Measurements from ENCODE around the gene RFX1.

The RFX1 gene

DNA sequence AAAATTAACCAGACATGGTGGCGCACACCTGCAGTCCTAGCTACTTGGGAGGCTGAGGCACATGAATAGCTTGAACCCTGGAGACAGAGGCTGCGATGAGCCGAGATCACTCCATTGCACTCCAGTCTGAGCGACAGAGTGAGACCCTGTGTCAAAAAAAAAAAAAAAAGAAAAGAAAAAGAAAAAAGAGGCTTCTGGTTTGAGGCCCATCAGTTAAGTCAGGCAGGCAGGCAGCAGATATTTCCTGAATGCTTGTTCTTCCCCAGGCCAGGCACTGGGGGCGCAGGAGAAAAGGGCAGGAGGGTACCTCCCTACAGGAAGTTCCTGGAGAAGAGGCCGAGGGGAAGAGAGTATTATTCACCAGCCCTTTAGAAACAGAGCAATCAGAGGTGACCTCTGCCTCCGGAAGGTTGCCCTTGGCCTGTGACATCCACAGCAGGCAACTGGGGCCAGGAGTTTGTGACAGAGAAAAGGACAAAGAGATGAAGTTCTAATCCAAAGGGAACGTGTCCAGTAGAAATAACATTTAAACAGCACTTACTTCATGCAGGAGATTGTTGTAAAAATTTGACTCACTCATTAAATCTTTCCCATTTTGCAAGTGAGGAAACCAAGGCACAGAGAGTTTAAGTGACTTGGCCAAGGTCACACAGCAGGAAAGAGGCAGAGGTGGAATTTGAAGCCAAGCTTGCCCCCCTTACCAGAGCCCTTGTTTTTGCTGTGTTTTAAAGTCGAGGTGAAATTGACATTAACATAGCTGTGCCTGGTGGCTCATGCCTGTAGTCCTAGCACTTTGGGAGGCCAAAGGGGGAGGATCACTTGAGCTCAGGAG lies 17.5 kb upstream of the RFX1 start:
- Histone ChIP-seq H3K9me3 (ENCODE audit: control insufficient read depth, insufficient read depth, low read depth, low read length) (no peaks in the 10 kb centered on the region), H3K4me3 (ENCODE audit: low read depth, low read length) (no peak overlapping the region), H3K4me1 (ENCODE audit: control insufficient read depth, insufficient read depth, low read length) (no peaks in the 10 kb centered on the region), H3K27ac (ENCODE audit: extremely low read depth, low read depth, low read length) (no peak overlapping the region), H3K36me3 (ENCODE audit: control insufficient read depth in 2 of 2, insufficient read depth in 1 of 2, low read length in 2 of 2) (no peaks in the 10 kb centered on the region)
- ChIA-PET CTCF (interaction anchor here (0.5 to 3.2 kb wide), 5 partner anchors 8 to 465 kb away, joined by 3 to 19 read pairs (median 3); partner anchors contain the start of gene IL27RA), POLR2A (interaction anchor here (0.9 to 1.0 kb wide), 2 partner anchors 8 to 17 kb away, joined by 3 read pairs; partner anchors contain the start of genes IL27RA and RFX1)
- 0 out of 2 replicates have a peak, but pooled peaks have one; percentile 41 for TF ChIP-seq ZNF518A (tag by site-specific recombination; conservative IDR thresholded peaks at IDR 0.05; ENCODE audit: low read depth)
- peak; percentile 74 for TF ChIP-seq ZNF580 (tag by site-specific recombination; IDR thresholded peaks at IDR 0.05)
- no peak for TF ChIP-seq ZNF629 (tag by site-specific recombination; IDR thresholded peaks at IDR 0.05)
- TF ChIP-seq ZNF23 (tag by site-specific recombination; IDR thresholded peaks at IDR 0.05; ENCODE audit: borderline replicate concordance) = no peak
- TF ChIP-seq ZNF37A (tag by site-specific recombination; IDR thresholded peaks at IDR 0.05) = no peak
- peak; percentile 66 for TF ChIP-seq CTCF (tag by site-specific recombination; IDR thresholded peaks at IDR 0.05)
- peak; percentile 80 for TF ChIP-seq ZNF768 (tag by site-specific recombination; IDR thresholded peaks at IDR 0.05)
- no peak for TF ChIP-seq KLF9 (tag by site-specific recombination; IDR thresholded peaks at IDR 0.05; ENCODE audit: low read depth)
- 0 out of 2 replicates have a peak, but pooled peaks have one; percentile 14 for TF ChIP-seq ZNF335 (tag by site-specific recombination; conservative IDR thresholded peaks at IDR 0.05)
- TF ChIP-seq ZNF664 (tag by site-specific recombination; IDR thresholded peaks at IDR 0.05) = no peak
- no peak for TF ChIP-seq ZSCAN16 (tag by site-specific recombination; IDR thresholded peaks at IDR 0.05)

DNA sequence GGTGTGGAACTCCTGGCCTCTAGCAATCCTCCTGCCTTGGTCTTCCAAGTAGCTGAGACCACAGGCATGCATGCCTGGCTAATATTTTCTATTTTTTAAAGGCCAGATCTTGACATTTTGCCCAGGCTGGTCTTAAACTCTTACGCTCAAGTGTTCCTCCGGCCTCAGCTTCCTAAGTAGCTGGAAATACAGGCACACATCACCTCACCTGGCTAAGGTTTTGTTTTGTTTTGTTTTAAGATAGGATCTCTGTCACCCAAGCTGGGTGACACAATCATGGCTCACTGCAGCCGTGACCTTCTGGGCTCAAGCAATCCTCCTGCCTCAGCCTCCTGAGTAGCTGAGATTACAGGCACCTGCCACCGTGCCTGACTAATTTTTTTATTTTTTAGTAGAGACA lies 16.3 kb upstream of the RFX1 start:
- peak; percentile 35; the same call in 1 of the 2 replicates for TF ChIP-seq OSR2 (tag by site-specific recombination; IDR thresholded peaks at IDR 0.05)
- no peak for TF ChIP-seq KLF1 (tag by site-specific recombination; IDR thresholded peaks at IDR 0.05)
- Histone ChIP-seq H3K9me3 (ENCODE audit: control insufficient read depth, insufficient read depth, low read depth, low read length) (no peaks in the 10 kb centered on the region), H3K27ac (ENCODE audit: extremely low read depth, low read depth, low read length) (no peak overlapping the region), H3K36me3 (ENCODE audit: control insufficient read depth in 2 of 2, insufficient read depth in 1 of 2, low read length in 2 of 2) (no peaks in the 10 kb centered on the region), H3K4me3 (ENCODE audit: low read depth, low read length) (no peak overlapping the region), H3K4me1 (ENCODE audit: control insufficient read depth, insufficient read depth, low read length) (no peaks in the 10 kb centered on the region)
- CTCF ChIA-PET = interaction anchor here (0.6 to 3.2 kb wide), 9 partner anchors 9 to 240 kb away, joined by 3 to 19 read pairs (median 3); partner anchors contain the start of gene IL27RA
- POLR2A ChIA-PET = interaction anchor here (1.6 kb wide), 2 partner anchors 9 to 16 kb away, joined by 5 to 8 read pairs; partner anchors contain the start of genes IL27RA and RFX1
